Stimulated activated CD4-positive, alpha-beta T cell treated with anti-CD3 and anti-CD28 coated beads, Interleukin-2, amount 100 ng/mL, for 24 hours (primary cell): ENCODE data around the gene SPIRE2.
A peak's percentile ranks its signal among the peaks of the same experiment; 100 is the strongest.
"Not testable (repeated sequence)": the region's sequence is repeated elsewhere in the genome, so short reads cannot be mapped to it uniquely, and the experiment has no call there.

Experiments used
- DNase-seq, 2 donors: peaks; one replicate each; pipeline ENCODE4 v3.0.0-alpha.2; 2020

The SPIRE2 gene

DNA sequence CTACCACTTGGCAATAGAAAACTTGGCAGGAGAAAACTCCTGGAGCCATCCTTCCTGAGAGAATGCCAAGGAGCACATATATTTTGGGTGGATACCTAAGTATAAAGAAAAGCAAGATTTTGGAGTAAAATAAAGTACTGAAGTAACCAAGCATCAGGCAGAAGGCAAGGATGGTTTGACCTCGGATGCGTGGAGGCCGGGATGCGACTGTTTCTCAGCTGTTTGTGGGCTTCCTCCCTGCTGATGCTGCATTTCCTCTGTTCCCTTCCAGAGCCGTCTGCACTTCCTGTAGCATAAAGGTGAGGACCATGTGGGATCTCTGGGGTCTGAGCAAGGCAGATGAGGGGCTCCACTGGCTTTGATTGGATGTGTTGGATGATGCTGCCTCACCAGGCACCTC is 39.6 kb downstream of the SPIRE2 start:
- no peak for DNase-seq

- DNase-seq = no peak
Observed at GRCh38 chr16:89869911-89870310, 41.6 kb downstream of the SPIRE2 start.

- no peak for DNase-seq
Observed at GRCh38 chr16:89870440-89870839, 42.2 kb downstream of the SPIRE2 start.

- DNase-seq = no peak
Observed at GRCh38 chr16:89871895-89872294, 43.6 kb downstream of the SPIRE2 start.

DNA sequence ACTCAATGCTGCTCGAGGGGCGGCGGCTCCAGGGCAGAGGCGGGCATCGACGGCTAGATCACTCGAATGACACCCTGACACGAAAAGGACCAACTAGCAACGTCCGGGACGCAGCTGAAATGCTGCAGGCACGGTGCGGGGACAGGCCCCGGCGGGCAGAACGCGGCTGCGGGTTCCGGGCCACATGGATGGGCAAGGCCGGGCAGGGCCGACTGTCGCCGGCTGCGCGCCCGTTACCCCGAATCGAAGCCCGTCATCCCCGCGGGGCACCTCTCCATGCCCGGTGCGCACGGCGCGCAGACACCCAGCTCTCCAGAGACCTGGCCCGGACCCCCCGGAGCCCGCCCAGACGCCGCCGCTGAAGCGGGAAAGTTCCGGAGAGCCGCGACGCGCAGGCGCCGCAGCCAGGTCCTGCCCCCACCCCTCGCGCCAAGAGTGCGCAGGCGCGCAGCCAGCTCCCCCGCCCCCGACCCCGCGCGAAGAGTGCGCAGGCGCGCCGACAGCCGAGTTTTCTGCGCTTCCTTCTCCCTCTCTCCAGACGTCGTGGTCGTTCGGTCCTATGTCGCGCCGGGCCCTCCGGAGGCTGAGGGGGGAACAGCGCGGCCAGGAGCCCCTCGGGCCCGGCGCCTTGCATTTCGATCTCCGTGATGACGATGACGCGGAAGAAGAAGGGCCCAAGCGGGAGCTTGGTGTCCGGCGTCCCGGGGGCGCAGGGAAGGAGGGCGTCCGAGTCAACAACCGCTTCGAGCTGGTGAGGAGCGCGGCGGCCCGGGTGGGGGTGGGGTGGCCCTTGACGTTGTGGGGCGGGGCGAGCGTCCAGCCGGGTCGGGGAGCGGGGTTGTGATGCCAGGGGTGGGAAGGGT is 45.1 kb downstream of the SPIRE2 start, which contains the start of gene TCF25:
Gene TCF25, plus strand, starts transcription at position 484 of the 863 bp plus-strand sequence. Its CDS starts 76 bp downstream, at position 560.
- peak; percentile 87 for DNase-seq

GRCh38 chr16:89873972-89874689 is 45.9 kb downstream of the SPIRE2 start:
- DNase-seq = peak; percentile 95 to 97

- not testable (repeated sequence) for DNase-seq
Observed at GRCh38 chr16:89879123-89879522, 50.8 kb downstream of the SPIRE2 start.

- DNase-seq = no peak
Observed at GRCh38 chr16:89880477-89881367, 52.4 kb downstream of the SPIRE2 start.

DNA sequence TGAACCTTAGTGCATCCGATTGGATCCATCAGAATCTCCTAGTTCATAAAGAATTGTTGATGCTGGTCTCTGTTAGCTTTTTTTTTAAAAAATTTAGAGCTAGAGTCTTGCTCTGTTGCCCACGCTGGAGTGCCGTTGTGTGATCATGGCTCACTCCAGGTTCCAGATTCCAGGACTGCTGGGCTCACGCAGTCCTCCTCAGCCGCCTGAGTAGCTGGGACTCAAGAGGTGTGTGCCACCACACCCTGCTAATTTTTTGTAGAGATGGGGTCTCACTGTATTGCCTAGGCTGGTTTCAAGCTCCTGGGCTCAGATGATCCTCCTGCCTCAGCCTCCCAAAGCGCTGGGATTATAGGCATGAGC is 53.1 kb downstream of the SPIRE2 start:
- DNase-seq = no peak

DNA sequence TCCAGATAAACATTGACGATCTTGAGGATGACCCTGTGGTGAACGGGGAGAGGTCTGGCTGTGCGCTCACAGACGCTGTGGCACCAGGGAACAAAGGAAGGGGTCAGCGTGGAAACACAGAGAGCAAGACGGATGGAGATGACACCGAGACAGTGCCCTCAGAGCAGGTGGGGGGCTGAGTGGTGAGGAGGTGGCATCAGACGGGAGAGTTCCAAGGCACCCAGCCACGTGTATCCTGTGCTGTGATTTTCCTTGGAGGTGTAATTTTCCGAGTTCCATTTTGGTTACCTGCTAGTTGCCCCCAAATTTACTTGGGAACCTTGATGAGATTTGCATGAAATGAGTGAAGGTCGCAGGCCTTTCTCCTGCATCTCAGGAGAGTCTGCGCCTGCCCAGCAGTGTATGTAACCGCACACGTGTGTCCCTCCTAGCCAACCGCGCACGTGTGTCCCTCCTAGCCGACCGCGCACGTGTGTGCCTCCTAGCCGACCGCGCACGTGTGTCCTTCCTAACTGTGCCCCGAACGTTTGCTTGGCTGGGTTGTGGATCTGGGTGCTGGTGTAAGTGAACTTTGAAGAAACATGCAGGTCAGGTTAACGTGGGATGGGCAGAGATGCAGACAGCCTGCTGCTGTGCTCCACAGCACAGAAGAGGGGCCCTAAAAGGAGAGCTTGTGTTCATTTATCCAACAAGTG is 55.2 kb downstream of the SPIRE2 start:
- DNase-seq = no peak

- no peak for DNase-seq
Observed at GRCh38 chr16:89884041-89884421, 55.8 kb downstream of the SPIRE2 start.

DNA sequence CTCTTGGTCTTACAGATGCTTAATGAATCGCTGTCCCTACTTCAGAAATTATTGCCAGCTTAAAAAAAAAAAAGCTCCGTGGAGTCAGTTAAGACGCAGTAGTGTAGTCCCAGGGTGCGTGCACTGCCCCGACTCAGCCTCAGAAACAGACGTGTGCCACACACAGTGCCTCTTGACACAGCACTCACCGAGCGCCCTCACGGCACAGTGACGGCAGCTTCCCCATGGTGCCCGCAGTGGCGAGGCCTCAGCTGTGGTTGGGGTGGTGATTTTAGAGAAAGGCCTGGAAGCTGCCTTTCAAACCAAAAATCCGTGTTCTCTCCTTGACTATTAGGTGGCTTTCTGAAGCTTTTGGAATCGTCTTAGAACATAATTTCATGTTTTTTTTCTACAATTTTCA is 59.0 kb downstream of the SPIRE2 start:
- no peak for DNase-seq

- peak; percentile 32 to 49 for DNase-seq
Observed at GRCh38 chr16:89890200-89890599, 61.9 kb downstream of the SPIRE2 start.

- DNase-seq = no peak
Observed at GRCh38 chr16:89890886-89891657, 62.8 kb downstream of the SPIRE2 start.

- no peak for DNase-seq
Observed at GRCh38 chr16:89892055-89892630, 63.9 kb downstream of the SPIRE2 start.

DNA sequence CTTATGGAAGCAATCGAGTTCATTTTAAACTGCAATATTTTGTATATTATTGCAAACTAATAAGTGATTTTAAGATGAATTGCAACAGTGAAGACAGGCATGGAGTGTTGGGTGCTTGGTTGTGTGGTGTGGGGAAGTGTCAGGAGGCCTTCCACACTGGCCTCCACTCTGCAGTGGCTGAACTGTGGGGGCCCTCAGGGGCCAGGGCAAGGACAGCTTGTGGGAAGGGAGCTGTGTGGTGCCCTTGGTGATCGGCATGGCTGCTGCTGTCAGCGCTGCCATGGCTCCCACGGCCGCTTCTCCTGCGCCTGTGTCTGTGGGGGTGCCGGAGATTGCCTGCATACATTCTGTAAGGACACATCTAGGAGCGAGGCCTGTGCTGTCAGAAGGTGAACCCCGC is 64.4 kb downstream of the SPIRE2 start:
- no peak for DNase-seq

DNA sequence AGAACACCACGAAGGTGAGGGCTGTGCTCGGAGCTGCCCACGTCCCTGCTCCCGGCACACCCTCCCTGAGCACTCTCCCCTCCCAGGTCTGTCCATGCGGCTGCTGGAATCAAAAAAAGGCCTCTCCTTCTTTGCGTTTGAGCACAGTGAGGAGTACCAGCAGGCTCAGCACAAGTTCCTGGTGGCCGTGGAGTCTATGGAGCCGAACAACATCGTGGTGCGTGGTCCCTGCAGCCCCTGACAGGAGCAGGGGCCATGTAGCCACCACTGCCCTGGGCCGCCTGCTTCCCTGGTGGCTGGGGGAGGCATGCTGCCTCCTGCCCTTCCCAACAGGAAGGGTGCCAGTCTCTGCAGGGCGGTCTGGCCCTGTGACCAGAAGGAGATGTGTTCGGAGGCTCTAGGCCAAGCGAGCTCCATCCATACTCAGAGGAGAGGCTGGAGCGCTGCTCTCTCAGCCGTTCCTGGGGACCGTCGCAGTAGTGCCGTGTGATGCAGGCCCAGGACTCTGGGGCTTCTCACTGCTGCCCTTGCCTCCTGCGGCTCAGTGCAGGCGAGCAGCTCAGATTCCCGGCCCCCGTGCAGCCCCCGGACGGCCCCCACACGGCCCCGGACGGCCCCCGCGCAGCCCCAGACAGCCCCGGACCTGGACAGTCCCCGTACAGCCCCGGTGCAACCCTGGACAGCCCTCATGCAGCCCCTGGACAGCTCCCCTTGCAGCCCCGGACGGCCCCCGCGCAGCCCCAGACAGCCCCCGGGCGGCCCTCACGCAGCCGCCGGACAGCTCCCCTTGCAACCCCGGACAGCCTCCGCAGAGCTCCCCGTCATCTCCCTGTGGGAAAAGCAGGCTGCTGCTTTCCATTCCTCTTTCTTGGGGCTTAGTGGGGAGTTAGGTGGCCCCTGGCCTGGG is 65.6 kb downstream of the SPIRE2 start:
- DNase-seq = no peak

DNA sequence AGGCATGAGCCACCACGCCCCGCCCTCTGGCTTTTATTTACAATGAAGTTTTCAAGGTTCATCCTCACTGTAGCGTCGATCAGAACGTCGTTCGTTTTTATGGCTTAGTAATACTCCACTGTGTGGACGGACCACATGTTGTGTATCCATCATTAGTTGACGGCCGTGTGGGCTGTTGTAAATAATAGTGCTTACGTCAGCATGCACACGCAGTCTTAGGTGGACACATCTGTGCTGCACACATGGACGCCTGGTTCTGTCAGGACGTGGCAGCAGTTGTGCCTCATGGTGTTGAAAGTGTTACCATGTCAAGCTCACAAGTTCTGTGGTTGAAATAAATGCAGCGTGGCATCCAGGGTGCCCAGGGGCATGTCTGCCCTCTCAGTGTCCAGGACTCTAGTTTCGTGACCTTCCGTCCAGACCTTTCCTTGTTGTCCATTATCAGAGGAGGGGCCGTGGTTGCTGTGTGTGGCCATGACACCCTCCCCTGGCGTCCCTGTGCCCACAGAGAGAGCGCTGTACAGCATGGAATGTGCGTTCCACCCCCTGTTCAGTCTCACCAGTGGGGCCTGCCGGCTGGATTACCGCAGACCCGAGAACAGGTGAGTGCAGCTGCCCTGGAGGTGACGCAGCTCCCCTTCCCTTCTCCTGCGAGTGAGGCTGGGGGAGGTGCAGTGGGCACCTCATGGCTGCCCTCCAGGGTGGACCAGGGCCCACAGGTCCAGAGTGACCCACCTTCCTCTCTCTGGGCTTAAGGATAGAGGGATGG is 67.4 kb downstream of the SPIRE2 start:
- DNase-seq = no peak

GRCh38 chr16:89897204-89897603 is 68.9 kb downstream of the SPIRE2 start:
- no peak for DNase-seq
